Effector memory CD4-positive, alpha-beta T cell (primary cell): ENCODE measurements around the gene INTS15.

Experiments
- DNase-seq, 3 donors: peaks; one replicate each; pipeline ENCODE4 v3.0.0-alpha.2; 2020
- H3K27ac ChIP-seq: 2 replicates; pipeline ENCODE4 v1.7.0; 2013; ENCODE audit warnings: mild to moderate bottlenecking, low read length, moderate library complexity; ENCODE audit not compliant: insufficient read depth, poor library complexity, severe bottlenecking
- H3K27me3 ChIP-seq: replicated peaks from 2 replicates; pipeline ENCODE4 v1.7.0; 2013; ENCODE audit warnings: mild to moderate bottlenecking, low read length; ENCODE audit not compliant: insufficient read depth, control insufficient read depth, poor library complexity, severe bottlenecking
- H3K36me3 ChIP-seq: 2 replicates; pipeline ENCODE4 v1.7.0; 2013; ENCODE audit warnings: mild to moderate bottlenecking, low read length, moderate library complexity; ENCODE audit not compliant: control insufficient read depth, insufficient read depth
- H3K4me1 ChIP-seq: 2 replicates; pipeline ENCODE4 v1.7.0; 2013; ENCODE audit warnings: low read length, mild to moderate bottlenecking; ENCODE audit not compliant: control insufficient read depth, insufficient read depth, poor library complexity, severe bottlenecking
- H3K4me3 ChIP-seq: 2 replicates; pipeline ENCODE4 v1.7.0; 2013; ENCODE audit warnings: low read length, low read depth, mild to moderate bottlenecking; ENCODE audit not compliant: insufficient read depth, poor library complexity, severe bottlenecking
- H3K9me3 ChIP-seq: 2 replicates; pipeline ENCODE4 v1.7.0; 2013; ENCODE audit warnings: mild to moderate bottlenecking, low read length, moderate library complexity; ENCODE audit not compliant: control insufficient read depth

Gene INTS15

DNA sequence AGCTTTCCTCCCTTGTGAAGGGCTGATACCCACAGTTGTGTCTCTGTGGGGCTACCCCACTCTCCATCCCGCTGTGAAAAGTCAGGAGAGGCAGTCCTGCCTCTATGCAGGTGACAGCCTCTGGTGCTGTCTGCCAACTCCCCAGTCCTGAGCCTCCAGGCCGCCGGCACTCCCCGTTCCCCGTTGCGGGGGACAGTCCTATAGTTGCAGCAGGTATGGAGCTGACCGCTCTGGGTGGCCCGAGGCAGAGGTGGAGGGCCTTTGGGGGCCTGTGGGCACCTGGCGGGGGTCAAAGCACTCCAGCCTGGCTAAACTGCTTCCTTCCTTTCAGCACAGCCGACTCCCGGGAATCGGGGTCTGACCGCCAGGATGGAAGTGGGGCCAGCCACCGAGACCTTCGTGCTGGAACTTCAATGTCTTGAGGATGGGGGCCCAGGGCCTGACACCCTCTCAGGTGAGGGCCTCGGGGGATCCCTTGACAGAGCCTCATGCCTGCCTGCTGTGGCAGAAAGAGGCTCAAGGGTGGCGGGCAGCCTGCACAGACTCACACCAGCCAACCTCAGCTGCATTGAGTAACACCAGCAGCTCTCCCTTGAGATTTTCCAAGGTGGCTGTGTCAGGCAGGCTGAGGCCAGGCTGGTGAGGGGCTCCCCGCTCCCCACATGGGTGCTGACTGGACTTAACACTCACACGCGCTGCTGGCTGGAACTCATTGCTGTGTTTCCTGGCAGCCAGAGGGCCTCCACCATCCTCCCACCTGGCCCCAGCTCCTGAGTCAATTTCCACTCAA lies 27.2 kb downstream of the INTS15 start:
- H3K4me3 ChIP-seq: no peak overlapping the region

DNA sequence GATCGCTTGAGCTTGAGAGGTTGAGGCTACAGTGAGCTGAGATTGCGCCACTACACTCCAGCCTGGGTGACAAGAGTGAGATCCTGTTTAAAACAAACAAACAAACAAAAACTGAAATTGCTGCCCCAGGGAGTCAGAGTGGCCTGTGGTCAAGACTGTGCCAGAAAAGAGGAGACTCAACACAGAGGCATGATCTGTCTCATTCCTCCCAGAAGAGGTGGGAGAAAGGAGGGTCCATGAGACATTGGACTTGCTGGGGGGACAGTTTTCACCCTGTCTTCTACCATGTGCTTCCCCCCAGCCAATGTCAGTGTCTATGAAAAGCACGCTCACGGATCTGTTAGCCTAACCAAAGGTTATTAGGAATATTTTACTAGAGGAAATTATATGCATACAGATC lies 28.8 kb downstream of the INTS15 start:
- Histone ChIP-seq H3K36me3 (no peaks in the 10 kb centered on the region), H3K4me3 (no peak overlapping the region), H3K27ac (no peak overlapping the region), H3K4me1 (peaks cover 16% of the 10 kb centered on the region), H3K27me3 (peaks cover 6% of the 10 kb centered on the region), H3K9me3 (no peaks in the 10 kb centered on the region)
- DNase-seq: no peak

More for the DNA sequence above, 27.2 kb downstream of the INTS15 start:
- H3K27me3 ChIP-seq: peaks cover 6% of the 10 kb centered on the region
- H3K27ac ChIP-seq: no peak overlapping the region
- DNase-seq: no peak
- H3K36me3 ChIP-seq: no peaks in the 10 kb centered on the region
- no peaks in the 10 kb centered on the region for H3K9me3 ChIP-seq
- peaks cover 13% of the 10 kb centered on the region for H3K4me1 ChIP-seq

DNA sequence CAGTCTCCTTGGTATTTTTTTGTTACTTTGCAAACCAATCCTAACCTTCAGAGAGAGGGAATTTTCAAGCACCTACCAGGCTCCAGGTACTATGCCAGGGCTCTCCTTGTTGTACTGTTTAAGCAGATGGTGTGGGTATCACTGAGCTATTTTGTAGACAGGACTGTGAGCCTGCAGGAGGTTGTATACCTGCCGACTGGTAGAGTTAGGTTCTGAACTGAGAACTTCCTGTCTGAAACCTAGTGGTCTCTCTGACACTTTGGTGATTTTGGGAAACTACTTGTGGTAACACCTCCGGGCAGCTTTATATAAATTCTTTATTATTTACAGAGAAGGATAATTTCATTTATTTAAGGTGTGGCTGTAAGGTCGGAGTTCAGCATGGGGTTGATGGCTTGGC lies 30.1 kb downstream of the INTS15 start:
- no peak for DNase-seq
- H3K9me3 ChIP-seq: no peaks in the 10 kb centered on the region
- H3K4me1 ChIP-seq: peaks cover 20% of the 10 kb centered on the region
- H3K27me3 ChIP-seq: peaks cover under 1% of the 10 kb centered on the region
- H3K27ac ChIP-seq: no peak overlapping the region
- H3K4me3 ChIP-seq: no peak overlapping the region
- H3K36me3 ChIP-seq: no peaks in the 10 kb centered on the region

DNA sequence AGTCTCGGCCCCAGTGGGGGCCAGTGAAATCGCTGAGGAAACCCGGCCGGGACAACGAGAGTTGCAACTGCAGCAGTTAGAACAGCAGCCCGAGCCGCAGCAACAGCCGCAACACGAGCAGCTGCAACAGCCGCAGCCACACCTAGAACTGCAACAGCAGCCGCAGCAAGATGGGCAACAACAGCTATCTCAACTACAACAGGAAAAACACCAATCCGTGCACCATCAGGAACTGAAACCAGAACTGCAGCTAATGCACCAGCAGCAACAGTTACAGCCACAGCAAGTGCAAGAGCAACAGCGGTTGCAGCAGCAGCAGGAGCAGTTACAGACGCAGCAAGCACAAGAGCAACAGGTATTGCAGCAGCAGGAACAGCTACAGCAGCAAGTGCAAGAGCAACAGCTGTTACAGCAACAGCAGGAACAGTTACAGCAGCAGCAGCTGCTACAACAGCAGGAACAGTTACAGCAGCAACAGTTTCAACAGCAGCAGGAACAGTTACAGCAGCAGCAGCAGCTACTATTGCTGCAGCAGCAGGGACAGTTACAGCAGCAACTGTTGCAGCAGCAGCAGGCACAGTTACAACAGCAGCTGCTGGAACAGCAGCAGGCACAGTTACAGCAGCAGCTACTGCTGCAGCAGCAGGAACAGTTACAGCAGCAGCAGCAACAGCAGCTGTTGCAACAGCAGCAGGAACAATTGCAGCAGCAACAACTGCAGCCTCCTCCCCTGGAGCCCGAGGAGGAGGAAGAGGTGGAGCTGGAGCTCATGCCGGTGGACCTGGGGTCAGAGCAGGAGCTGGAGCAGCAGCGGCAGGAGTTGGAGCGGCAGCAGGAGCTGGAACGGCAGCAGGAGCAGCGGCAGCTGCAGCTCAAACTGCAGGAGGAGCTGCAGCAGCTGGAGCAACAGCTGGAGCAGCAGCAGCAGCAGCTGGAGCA lies 31.6 kb downstream of the INTS15 start:
- peaks cover 16% of the 10 kb centered on the region for H3K4me1 ChIP-seq
- no peaks in the 10 kb centered on the region for H3K27me3 ChIP-seq
- no peak overlapping the region for H3K27ac ChIP-seq
- peak overlapping the region; percentile 25 for H3K4me3 ChIP-seq
- no peak for DNase-seq
- no peaks in the 10 kb centered on the region for H3K36me3 ChIP-seq
- H3K9me3 ChIP-seq: no peaks in the 10 kb centered on the region

DNA sequence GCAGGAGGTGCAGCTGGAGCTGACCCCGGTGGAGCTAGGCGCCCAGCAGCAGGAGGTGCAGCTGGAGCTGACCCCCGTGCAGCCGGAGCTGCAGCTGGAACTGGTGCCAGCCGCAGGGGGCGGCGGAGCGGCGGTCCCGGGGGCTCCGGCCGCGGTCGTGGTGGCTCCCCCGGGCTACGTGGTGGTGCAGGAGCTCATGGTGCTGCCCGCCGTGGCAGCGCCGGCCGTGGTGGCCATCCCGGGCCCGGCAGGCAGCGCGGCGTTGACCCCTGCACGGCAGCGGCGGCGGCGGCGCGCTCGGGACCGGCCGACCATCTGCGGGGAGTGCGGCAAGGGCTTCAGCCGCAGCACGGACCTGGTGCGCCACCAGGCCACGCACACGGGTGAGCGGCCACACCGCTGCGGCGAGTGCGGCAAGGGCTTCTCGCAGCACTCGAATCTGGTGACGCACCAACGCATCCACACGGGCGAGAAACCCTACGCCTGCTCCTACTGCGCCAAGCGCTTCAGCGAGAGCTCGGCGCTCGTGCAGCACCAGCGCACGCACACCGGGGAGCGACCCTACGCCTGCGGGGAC lies 32.4 kb downstream of the INTS15 start:
- H3K36me3 ChIP-seq: no peaks in the 10 kb centered on the region
- no peak overlapping the region for H3K4me3 ChIP-seq
- H3K27me3 ChIP-seq: no peaks in the 10 kb centered on the region
- H3K27ac ChIP-seq: no peak overlapping the region
- H3K4me1 ChIP-seq: peaks cover 16% of the 10 kb centered on the region
- DNase-seq: no peak
- H3K9me3 ChIP-seq: no peaks in the 10 kb centered on the region

DNA sequence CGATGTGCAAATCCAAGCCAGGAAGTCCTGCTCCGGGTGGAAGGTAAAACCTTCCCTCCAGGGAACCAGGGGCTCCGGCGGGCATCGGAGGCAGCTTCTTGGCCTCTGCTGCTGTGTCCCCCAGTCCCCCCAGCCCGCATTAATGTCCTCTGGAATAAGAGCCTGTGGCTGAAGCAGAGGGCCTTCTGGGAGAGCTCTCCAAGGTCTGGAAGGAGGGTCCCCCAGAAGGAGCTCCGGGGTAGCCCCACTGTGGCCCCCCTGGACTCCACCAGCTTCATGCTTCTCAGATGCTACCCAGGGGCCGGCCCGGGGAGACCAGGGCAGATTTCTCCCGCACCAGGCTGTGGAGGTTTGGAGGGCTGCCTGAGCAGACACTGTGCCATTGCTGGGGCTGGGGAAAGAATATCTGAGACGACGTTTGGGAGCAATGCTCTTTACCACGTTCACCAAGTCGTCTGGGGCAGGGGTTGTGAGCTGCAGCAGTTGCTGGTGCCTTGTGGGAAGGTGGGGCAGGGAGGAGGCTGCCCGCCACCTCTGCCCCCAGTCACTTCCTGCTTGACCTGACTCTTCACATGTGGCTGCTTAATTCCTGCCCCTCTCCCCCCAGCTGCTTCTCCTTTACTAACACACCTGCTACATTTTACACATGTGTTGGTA lies 33.9 kb downstream of the INTS15 start:
- no peak for DNase-seq
- Histone ChIP-seq H3K27me3 (no peaks in the 10 kb centered on the region), H3K27ac (no peak overlapping the region), H3K9me3 (no peaks in the 10 kb centered on the region), H3K4me1 (peaks cover 16% of the 10 kb centered on the region), H3K36me3 (no peaks in the 10 kb centered on the region), H3K4me3 (no peak overlapping the region)

DNA sequence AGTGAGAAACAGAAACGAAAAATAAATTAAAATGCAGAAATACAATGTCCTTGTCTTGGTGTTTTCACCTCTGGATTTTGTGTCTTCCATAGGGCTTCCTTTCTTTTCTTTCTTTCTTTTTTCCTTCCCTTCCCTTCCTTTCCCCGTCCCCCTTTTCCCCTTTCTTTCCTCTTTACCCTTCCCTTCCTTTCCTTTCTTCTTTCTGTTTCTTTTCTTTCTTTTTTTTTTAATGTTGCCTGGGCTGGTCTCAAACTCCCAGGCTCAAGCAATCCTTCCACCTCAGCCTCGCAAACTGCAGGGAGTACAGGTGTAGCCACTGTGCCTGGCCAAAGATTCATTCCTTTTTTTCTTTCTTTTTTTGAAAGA lies 34.4 kb downstream of the INTS15 start:
- Histone ChIP-seq H3K36me3 (no peaks in the 10 kb centered on the region), H3K27me3 (no peaks in the 10 kb centered on the region), H3K4me3 (no peak overlapping the region), H3K27ac (no peak overlapping the region), H3K9me3 (no peaks in the 10 kb centered on the region), H3K4me1 (peaks cover 16% of the 10 kb centered on the region)
- DNase-seq: no peak

DNA sequence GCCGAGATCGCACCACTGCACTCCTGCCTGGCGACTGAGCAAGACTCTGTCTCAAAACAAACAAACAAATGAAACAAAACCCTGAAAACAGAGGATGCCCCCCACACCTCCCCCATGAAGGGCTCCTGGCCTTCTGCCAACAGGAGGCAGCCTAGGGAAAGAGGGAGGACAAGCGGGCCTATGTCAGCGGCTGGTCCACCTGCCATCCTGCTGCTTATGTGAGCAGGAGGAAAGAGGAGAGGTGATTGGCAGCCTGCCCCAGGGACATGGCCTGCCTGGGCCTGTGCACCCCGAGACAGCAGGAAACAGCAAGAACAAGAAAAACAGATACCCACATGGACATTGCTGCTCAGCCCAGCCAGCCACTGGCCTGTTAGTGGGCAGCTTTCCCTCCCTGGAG lies 38.2 kb downstream of the INTS15 start:
- Histone ChIP-seq H3K4me3 (no peak overlapping the region), H3K9me3 (no peaks in the 10 kb centered on the region), H3K27me3 (no peaks in the 10 kb centered on the region), H3K36me3 (no peaks in the 10 kb centered on the region), H3K4me1 (peaks cover 12% of the 10 kb centered on the region), H3K27ac (no peak overlapping the region)
- DNase-seq: no peak

DNA sequence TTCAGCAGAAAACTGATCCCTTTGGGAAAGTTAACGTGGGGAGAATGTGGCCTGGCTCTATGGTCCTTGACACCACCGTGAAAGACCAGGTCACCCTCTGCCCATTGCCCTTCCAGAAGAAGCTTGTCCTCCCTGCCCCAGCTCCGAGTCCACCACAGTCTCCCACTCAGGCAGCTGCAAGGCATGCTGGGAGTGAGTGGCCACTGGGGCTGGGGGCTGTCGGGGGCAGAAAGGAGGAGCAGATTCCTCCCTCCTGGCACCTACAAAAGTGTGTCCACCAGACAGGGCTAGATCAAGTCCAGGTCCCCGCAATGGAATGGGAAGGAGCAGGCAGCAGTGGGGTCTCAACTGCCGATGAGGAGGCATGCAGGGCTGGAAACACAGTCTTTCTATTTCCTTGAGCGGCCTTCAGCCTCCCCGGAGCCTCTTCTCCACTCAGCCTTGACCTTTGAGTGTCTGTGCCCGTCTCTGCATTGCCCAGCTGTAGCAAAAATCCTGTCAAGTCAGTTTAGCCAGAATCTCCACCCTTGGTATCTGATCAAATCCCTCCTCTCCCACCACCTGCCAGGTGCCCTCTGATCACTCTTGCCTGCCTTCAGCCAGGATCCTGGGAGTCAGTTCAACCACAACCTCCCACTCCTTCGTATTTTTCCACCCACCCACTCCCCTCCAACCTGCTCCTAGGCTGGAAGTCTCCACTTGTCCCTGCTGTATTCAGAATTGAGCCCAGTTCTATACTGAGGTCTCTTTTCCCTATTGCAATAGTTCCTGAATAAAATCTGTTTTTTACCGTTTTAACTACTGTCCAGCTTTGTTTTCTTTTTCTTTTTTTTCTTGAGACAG lies 40.4 kb downstream of the INTS15 start:
- DNase-seq: no peak
- Histone ChIP-seq H3K4me3 (no peak overlapping the region), H3K9me3 (no peaks in the 10 kb centered on the region), H3K36me3 (no peaks in the 10 kb centered on the region), H3K27me3 (no peaks in the 10 kb centered on the region), H3K27ac (no peak overlapping the region), H3K4me1 (no peaks in the 10 kb centered on the region)
